HUES48 (cell line): ENCODE measurements around the gene NEUROG1.

ENCODE experiments used
- H3K27ac ChIP-seq: one replicate; pipeline ENCODE4 v1.7.0; 2013; ENCODE audit warnings: low read depth, low read length, inconsistent platforms
- H3K27me3 ChIP-seq: 2 replicates; pipeline ENCODE4 v1.6.1; 2013; ENCODE audit warnings: mild to moderate bottlenecking, low read length; ENCODE audit not compliant: control insufficient read depth, insufficient read depth
- H3K36me3 ChIP-seq: 2 replicates; pipeline ENCODE4 v1.6.1; 2013; ENCODE audit warnings: low read length; ENCODE audit not compliant: control insufficient read depth, insufficient read depth
- H3K4me1 ChIP-seq: 2 replicates; pipeline ENCODE4 v1.6.1; 2013; ENCODE audit warnings: mild to moderate bottlenecking, low read length; ENCODE audit not compliant: control insufficient read depth, insufficient read depth
- H3K4me3 ChIP-seq: 2 replicates; pipeline ENCODE4 v1.5.1; 2013; ENCODE audit warnings: mild to moderate bottlenecking, low read depth, low read length
- H3K9ac ChIP-seq: 2 replicates; pipeline ENCODE4 v1.6.1; 2013; ENCODE audit warnings: mild to moderate bottlenecking, low read depth, low read length, moderate library complexity
- H3K9me3 ChIP-seq: 2 replicates; pipeline ENCODE4 v1.6.1; 2013; ENCODE audit warnings: low read length; ENCODE audit not compliant: control insufficient read depth, insufficient read depth

Gene NEUROG1

DNA sequence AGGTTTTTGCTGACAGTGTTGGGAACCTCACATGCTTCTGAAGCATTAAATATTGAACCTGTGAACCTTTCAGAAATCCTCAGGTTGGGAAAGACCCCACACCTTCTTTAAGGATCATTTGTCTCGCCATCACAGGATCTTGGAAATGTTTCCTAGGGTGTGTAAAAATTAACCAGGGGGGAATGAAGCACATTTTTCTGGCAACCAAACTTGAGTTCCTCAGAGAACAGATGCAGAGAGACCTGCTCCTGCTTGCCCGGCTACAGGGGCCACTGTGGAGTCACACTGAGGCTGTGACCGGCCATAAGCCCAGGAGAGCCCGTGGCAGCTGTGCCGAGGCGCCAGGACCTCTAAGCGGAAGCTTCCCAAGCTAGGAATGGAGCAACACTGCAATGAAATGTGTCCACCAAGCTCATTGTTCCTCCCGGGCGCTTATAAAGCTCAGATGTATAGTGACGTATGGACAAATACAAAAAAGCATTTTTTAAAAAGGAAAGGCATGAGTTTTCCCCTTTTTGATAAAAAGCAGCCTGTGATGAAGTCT lies 35.4 kb upstream of the NEUROG1 start:
- Histone ChIP-seq H3K4me3 (no peak overlapping the region), H3K27me3 (peaks cover 8% of the 10 kb centered on the region), H3K9ac (no peak overlapping the region), H3K4me1 (peaks cover 6% of the 10 kb centered on the region), H3K27ac (no peak overlapping the region), H3K9me3 (no peaks in the 10 kb centered on the region), H3K36me3 (no peaks in the 10 kb centered on the region)

DNA sequence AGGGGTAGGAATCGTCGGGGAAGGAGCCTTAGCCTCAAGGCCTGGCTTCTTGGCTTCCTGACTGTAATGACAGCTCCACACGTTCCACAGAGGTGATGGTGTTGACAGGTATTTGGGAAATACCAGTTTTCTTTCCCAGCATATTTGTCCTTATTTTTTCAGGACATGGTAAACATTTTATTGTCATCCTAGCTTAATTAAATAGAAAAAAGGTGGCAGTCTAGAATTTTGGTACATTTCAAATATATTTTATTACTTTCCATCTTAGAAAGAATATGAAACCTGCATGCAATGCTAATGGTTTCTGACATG lies 34.6 kb upstream of the NEUROG1 start:
- no peak overlapping the region for H3K27ac ChIP-seq
- H3K4me1 ChIP-seq, result peaks cover 9% of the 10 kb centered on the region
- no peaks in the 10 kb centered on the region for H3K36me3 ChIP-seq
- H3K27me3 ChIP-seq, result peaks cover 4% of the 10 kb centered on the region
- no peak overlapping the region for H3K4me3 ChIP-seq
- H3K9ac ChIP-seq, result no peak overlapping the region
- no peaks in the 10 kb centered on the region for H3K9me3 ChIP-seq

DNA sequence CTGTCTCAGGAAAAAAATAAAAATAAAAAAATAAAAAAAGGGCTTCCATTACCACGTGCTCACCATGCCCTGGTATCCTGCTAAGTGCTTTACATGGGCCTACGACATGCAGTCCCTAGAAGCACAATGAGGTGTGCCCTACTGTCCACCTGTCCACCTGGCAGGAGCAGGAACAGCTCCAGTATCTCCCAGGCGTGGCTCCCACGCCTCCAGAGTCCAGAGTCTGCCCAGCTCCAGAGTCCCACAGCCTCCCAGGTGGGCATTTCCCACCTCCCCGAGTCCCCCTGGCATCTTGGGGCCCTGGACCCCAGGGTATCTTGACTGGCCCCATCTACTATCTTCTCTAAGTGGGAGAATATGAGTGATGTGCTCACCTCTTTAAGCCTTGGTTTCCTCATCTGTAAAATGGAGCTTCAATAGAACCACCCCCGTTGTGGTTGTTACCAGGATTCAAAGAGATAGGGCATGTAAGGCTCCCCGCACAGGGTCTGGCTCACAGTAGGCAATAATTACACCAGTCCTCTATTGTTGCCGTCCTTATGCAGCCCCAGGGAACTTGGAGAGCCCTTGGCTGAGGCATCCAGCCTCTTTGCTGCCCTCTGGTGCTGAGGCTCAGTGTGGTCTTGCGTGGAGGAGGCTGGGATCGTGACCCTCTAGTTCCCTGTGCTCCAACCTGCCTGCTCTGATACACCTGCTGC lies 34.1 kb upstream of the NEUROG1 start:
- H3K27ac ChIP-seq, result no peak overlapping the region
- H3K4me1 ChIP-seq, result peaks cover 14% of the 10 kb centered on the region
- peaks cover 4% of the 10 kb centered on the region; the same call in 1 of the 2 replicates for H3K27me3 ChIP-seq
- H3K9me3 ChIP-seq, result no peaks in the 10 kb centered on the region
- H3K36me3 ChIP-seq, result no peaks in the 10 kb centered on the region
- H3K9ac ChIP-seq, result no peak overlapping the region
- no peak overlapping the region for H3K4me3 ChIP-seq

DNA sequence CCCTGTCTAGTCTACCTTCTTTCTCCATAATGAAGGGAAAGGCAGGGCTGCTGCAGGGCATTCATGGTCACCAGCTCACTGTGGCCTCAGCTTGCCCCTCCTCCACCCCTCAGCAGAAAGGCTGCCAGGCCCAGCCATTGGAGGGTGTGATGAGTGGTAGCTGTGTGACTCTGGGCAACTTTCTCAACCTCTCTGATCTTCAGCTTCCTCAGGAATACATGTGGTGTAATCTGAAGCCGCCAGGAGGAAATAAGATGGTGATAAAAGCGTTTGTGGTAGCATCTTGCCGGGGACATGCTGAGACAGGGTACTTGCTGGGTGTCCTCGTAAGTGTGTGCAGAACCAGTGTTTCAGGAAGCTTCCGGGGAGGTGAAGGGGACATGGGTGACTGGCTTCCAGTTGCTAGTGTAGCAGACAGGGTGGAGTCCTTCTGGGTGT lies 33.2 kb upstream of the NEUROG1 start:
- Histone ChIP-seq H3K36me3 (no peaks in the 10 kb centered on the region), H3K9ac (no peak overlapping the region), H3K27me3 (peaks cover 14% of the 10 kb centered on the region; the same call in 1 of the 2 replicates), H3K4me3 (no peak overlapping the region), H3K9me3 (no peaks in the 10 kb centered on the region), H3K4me1 (peaks cover 20% of the 10 kb centered on the region), H3K27ac (no peak overlapping the region)

DNA sequence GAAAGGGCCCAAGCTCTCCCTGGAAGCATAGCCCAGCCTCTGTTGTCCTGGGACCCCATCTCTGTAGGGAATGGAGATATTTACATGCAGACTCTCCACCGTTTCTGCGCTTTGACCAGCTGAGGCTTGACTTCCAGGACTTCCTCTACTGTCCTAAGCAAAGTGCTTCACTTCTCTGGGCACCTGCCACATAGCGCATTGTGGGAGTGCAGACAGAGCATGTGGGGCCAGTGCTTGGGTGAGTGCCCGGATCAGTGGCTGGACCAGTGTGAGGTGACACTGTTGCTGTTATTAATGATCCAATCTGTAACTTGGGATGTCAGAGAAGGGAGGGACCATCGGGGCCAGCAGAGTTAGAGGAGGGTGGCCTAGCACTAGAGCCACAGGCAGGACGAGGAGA lies 32.5 kb upstream of the NEUROG1 start:
- no peaks in the 10 kb centered on the region for H3K36me3 ChIP-seq
- no peak overlapping the region for H3K4me3 ChIP-seq
- H3K9ac ChIP-seq, result no peak overlapping the region
- H3K27ac ChIP-seq, result no peak overlapping the region
- peaks cover 15% of the 10 kb centered on the region; the same call in 1 of the 2 replicates for H3K27me3 ChIP-seq
- no peaks in the 10 kb centered on the region for H3K9me3 ChIP-seq
- peaks cover 20% of the 10 kb centered on the region for H3K4me1 ChIP-seq

DNA sequence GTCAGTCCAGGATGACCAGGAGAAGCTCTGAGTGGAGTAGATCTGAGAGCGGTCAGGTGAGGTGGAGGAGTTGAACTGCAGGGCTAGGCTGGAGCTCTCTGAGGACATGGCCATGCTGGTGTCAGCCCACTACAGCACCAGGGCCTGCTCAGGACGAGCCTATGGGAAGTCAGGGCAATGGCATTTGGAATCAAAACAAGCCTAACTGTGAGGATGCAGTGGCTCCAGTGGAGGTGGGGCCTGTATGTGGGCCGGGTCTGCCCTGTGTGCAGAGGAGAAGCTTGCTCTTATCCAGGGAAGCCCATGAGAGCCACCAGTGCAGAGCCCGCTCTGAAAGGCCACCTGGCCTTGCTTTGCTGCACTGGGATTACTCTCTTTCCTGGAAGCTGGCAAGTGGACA lies 31.9 kb upstream of the NEUROG1 start:
- Histone ChIP-seq H3K9me3 (no peaks in the 10 kb centered on the region), H3K4me1 (peaks cover 20% of the 10 kb centered on the region), H3K9ac (no peak overlapping the region), H3K27me3 (peaks cover 15% of the 10 kb centered on the region), H3K27ac (no peak overlapping the region), H3K4me3 (no peak overlapping the region), H3K36me3 (no peaks in the 10 kb centered on the region)

DNA sequence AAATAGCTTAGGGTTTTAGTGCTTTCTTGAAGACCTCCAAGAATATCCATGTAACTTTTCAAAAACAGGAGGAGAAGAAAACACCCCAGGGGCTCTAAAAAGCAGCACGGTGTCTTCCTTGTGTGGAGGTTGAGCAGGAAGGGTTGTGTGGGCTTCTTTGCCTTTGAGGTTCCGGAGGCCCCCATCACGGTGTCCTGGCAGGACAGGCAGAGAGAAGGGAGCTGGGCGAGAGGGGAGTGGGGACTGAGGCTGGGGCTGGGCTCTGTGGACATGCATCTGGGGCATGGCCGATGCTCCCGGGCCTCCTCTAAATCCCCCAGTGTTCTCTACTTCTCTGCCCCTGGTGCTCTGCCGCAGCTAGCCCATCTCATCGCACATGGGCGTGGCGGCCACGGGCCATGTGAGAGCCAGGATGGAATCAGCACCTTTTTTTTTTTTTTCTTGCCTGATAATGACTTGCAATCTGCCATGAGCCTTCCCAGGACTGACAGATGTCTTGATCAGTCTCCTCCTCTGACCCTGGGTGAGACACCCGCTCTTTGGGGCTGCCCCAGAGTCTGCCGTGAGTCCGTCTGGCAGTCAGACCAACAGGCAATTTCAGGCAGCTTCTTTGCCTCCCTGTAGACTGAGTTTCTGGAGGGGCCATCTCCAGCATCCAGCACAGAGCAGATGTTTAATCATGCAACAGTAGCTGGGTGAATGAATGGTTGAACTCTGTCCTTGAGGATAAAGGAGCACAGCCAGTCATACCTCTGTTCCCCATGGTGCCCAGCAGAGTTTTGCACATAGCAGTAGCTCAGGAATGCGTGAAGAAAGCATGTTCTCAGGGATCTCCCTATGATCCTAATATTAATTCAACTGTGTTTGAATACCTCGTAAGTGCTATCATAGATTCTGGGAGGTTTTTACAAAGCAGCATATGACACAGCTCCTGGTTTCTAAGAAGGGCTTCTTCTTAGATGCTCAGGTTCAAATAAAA lies 30.9 kb upstream of the NEUROG1 start:
- Histone ChIP-seq H3K27ac (no peak overlapping the region), H3K4me1 (peaks cover 20% of the 10 kb centered on the region), H3K27me3 (peaks cover 19% of the 10 kb centered on the region), H3K9ac (no peak overlapping the region), H3K9me3 (no peaks in the 10 kb centered on the region), H3K4me3 (no peak overlapping the region), H3K36me3 (no peaks in the 10 kb centered on the region)

DNA sequence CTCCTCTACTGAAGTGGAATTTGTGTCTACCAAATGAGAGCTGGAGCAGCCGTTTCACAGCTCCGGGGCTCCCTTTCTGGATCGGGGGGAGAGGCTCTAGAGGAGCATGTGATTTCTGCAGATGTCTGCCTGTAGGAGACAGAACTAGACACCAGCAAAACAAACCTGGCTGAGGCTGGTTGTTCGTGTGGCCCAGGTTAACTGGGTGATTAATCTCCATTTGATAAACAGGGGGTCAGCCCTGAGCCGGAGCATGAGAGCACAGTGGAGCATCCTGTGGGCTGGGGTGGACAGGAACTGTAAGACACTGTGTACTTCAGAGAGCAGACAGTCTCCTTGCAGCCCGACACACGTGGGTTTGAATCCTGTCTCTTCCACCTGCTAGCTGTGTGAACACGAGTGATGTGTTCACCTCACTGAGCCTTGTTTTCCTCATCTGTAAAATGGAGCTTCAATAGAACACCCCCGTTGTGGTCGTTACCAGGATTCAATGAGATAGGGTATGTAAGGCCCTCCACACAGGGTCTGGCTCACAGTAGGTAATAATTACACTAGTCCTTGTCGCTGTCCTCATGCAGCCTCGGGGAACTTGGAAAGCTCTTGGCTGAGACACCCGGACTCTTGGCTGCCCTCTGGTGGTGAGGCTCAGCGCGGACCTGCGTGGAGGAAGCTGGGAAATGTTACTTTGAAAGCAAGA lies 30.1 kb upstream of the NEUROG1 start:
- Histone ChIP-seq H3K27ac (peak overlapping the region; percentile 22), H3K36me3 (no peaks in the 10 kb centered on the region), H3K9ac (no peak overlapping the region), H3K4me1 (peaks cover 20% of the 10 kb centered on the region), H3K4me3 (peak overlapping the region; percentile 36; the same call in 1 of the 2 replicates), H3K9me3 (no peaks in the 10 kb centered on the region), H3K27me3 (peaks cover 19% of the 10 kb centered on the region)

DNA sequence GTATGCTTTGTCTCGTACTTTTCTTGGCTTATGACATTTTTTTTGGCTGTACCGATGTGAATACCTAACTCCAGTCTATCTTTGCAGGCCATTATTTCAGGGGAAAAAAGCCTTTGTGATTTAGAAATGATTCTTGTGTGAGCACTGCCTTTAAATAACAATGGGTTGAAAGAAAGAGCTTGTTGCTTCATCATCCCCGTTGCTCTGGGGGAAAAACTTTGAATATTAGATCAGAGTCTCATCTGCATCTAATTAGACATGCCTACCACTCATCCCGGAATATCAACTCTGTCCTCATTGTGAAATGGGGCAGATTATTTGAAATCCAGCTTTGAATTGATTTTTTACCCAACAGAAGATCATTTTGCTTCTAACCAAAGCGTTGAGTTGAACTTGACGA lies 29.5 kb upstream of the NEUROG1 start:
- H3K36me3 ChIP-seq, result no peaks in the 10 kb centered on the region
- no peak overlapping the region for H3K9ac ChIP-seq
- H3K4me3 ChIP-seq, result peak overlapping the region; percentile 36

DNA sequence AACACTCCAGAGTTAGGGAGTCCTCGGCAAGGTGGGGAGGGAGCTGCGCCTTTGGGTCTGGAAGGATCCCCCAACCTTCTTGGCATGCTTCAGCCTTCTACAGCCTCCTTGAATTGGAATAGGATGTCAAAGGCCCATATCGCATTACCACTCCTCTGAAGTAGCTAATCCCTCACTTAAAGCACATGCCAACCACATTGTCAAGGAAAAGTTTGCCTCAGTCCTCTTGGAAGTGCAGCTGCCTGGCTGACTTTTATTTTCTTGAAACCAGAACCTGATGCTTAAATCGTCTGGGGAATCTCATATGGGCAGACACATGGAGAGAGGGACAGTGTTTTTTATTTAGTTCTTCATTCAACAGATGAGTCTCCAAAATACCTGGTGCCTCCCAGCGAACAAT lies 28.6 kb upstream of the NEUROG1 start:
- H3K4me3 ChIP-seq, result no peak overlapping the region
- H3K27me3 ChIP-seq, result peaks cover 19% of the 10 kb centered on the region
- no peaks in the 10 kb centered on the region for H3K9me3 ChIP-seq
- no peak overlapping the region for H3K9ac ChIP-seq
- peaks cover 20% of the 10 kb centered on the region for H3K4me1 ChIP-seq
- H3K36me3 ChIP-seq, result no peaks in the 10 kb centered on the region
- no peak overlapping the region for H3K27ac ChIP-seq

More for the DNA sequence above, 29.5 kb upstream of the NEUROG1 start:
- peaks cover 19% of the 10 kb centered on the region for H3K27me3 ChIP-seq
- H3K9me3 ChIP-seq, result no peaks in the 10 kb centered on the region
- H3K4me1 ChIP-seq, result peaks cover 20% of the 10 kb centered on the region
- H3K27ac ChIP-seq, result peak overlapping the region; percentile 22
